ENCODE measurements around the gene MAN2B2. TPM values are rescaled to one million over a fixed set of nuclear protein-coding genes. Genes with fewer than 3 reads are reported as not detected.

The MAN2B2 gene
- total RNA-seq, 1 experiment from 2014 or later = 5.9 TPM

GRCh38 chr4:6619116-6619465 is 44.1 kb downstream of the MAN2B2 start:
- Histone ChIP-seq H4K20me1 (ENCODE audit: control insufficient read depth, insufficient read depth, insufficient read length) (no peaks in the 10 kb centered on the region), H2AK5ac (ENCODE audit: insufficient read length, low read length) (no peak overlapping the region), H2BK20ac (ENCODE audit: low read depth, low read length, poor library complexity, severe bottlenecking) (no peak overlapping the region), H3K9ac (ENCODE audit: extremely low read depth, insufficient read length, low read length) (no peak overlapping the region), H2BK15ac (ENCODE audit: low read depth, low read length) (no peak overlapping the region), H3K27me3 (ENCODE audit: insufficient read depth, low read length) (no peaks in the 10 kb centered on the region), H3K9me3 (ENCODE audit: control insufficient read depth, low read depth, low read length) (no peaks in the 10 kb centered on the region), H2BK12ac (ENCODE audit: insufficient read length, low read depth, low read length) (no peak overlapping the region), H3K4me1 (ENCODE audit: insufficient read depth, low read length) (no peaks in the 10 kb centered on the region), H3T11ph (ENCODE audit: low read length) (no peak overlapping the region), H3K27ac (ENCODE audit: insufficient read length, low read depth, low read length) (no peak overlapping the region), H3K14ac (ENCODE audit: insufficient read depth, low read length) (no peak overlapping the region; the same call in 1 of the 2 replicates), H3K4ac (ENCODE audit: low read depth, low read length) (no peak overlapping the region), H2BK5ac (ENCODE audit: insufficient read length, low read length) (no peak overlapping the region), H3K56ac (ENCODE audit: insufficient read length, low read depth, low read length) (no peak overlapping the region), H3K23ac (ENCODE audit: insufficient read length, low read depth, low read length) (no peak overlapping the region), H4K5ac (ENCODE audit: insufficient read length, low read depth, low read length) (no peak overlapping the region), H2AFZ (ENCODE audit: low read length) (no peak overlapping the region), H3K23me2 (ENCODE audit: insufficient read length, low read depth, low read length, poor library complexity, severe bottlenecking) (no peaks in the 10 kb centered on the region), H4K8ac (replicated peaks; ENCODE audit: insufficient read length, low read depth, low read length) (no peak overlapping the region), H3K18ac (ENCODE audit: insufficient read length, low read depth, low read length) (no peak overlapping the region), H2BK120ac (ENCODE audit: low read depth, low read length, poor library complexity, severe bottlenecking) (no peak overlapping the region), H3K4me2 (ENCODE audit: insufficient read depth, insufficient read length, low read length) (no peak overlapping the region), H4K91ac (ENCODE audit: insufficient read length, low read depth, low read length) (no peak overlapping the region), H3K79me2 (ENCODE audit: insufficient read depth, low read length) (no peaks in the 10 kb centered on the region), H3K79me1 (ENCODE audit: insufficient read depth, low read depth, low read length, poor library complexity, severe bottlenecking) (no peaks in the 10 kb centered on the region)
- no peaks in the 10 kb centered on the region for H3K4me1 Mint-ChIP-seq
- H3K27me3 Mint-ChIP-seq (ENCODE audit: low read depth) = no peaks in the 10 kb centered on the region; the same call in 1 of the 2 replicates
- no peaks in the 10 kb centered on the region for H3K9me3 Mint-ChIP-seq
- H3K27ac Mint-ChIP-seq = peak overlapping the region in 1 of 3 experiments; percentile 89; a peak in 1 of 7 replicates
- no peak overlapping the region for H3K4me3 Mint-ChIP-seq
- DNase-seq = no peak
- no peak for TF ChIP-seq CTCF (conservative IDR thresholded peaks at IDR 0.05)
- WGBS (ENCODE audit: extremely low coverage, insufficient read length, low lambda C conversion rate) = no CpG with 5 or more reads among the region's 13 CpGs
- H3K36me3 Mint-ChIP-seq (ENCODE audit: insufficient read depth in 1 of 3, low read depth in 3 of 3) = peaks cover 7 to 25% (median 11%) of the 10 kb centered on the region in 3 experiments; a peak in 5 of 7 replicates

All from H9 (cell line).